Activated CD8-positive, alpha-beta T cell treated with anti-CD3 and anti-CD28 coated beads for 36 hours (primary cell): ENCODE measurements around the gene NCAM1. TPM values are rescaled to one million over a fixed set of nuclear protein-coding genes. Genes with fewer than 3 reads are reported as not detected.

ENCODE experiments used
- ATAC-seq: fragments of 200-7000 bp; cut with Tn5 transposase; one replicate; pipeline ENCODE4 v1.10.0; 2021; ENCODE audit warnings: mild to moderate bottlenecking, moderate library complexity
- CTCF ChIA-PET: fragments of 350-600 bp; sonication (Branson Sonifier 250); formaldehyde crosslinking; loops from one replicate; lab custom pipeline; 2021; ENCODE audit warnings: antibody characterized with exemption; lab: Charles Lee
- POLR2A ChIA-PET: fragments of 350-600 bp; sonication (Branson Sonifier 250); formaldehyde crosslinking; loops from one replicate; lab custom pipeline; 2021; ENCODE audit warnings: antibody characterized with exemption; lab: Charles Lee
- DNase-seq: peaks from one replicate; pipeline ENCODE4 v3.0.0-alpha.2; 2020
- H3K27ac Mint-ChIP-seq: one replicate; pipeline ENCODE4 v1.8.0; 2021; ENCODE audit warnings: mild to moderate bottlenecking, mixed read lengths
- H3K27me3 Mint-ChIP-seq: one replicate; pipeline ENCODE4 v1.8.0; 2021; ENCODE audit warnings: mixed read lengths
- H3K36me3 Mint-ChIP-seq: one replicate; pipeline ENCODE4 v1.8.0; 2021; ENCODE audit warnings: low read depth, mixed read lengths
- H3K4me1 Mint-ChIP-seq: one replicate; pipeline ENCODE4 v1.8.0; 2021; ENCODE audit warnings: low read depth, mixed read lengths
- H3K4me3 Mint-ChIP-seq: one replicate; pipeline ENCODE4 v1.8.0; 2021; ENCODE audit warnings: mild to moderate bottlenecking, moderate library complexity, mixed read lengths
- H3K9me3 Mint-ChIP-seq: one replicate; pipeline ENCODE4 v1.8.0; 2021; ENCODE audit warnings: mixed read lengths
- intact Hi-C: fragments of 100-400 bp; cut with micrococcal nuclease; formaldehyde crosslinking; loops from one replicate; pipeline ENCODE4 v1.10.0; 2022
- total RNA-seq, 2 experiments: library from RNA; stranded (reverse); gene quantifications; one replicate each; pipeline ENCODE4 v1.2.3, GENCODE V29; 2021
- TF ChIP-seq, protein P1 (sequence below): fragments of 200-600 bp; IDR thresholded peaks from one replicate; pipeline ENCODE4 v1.8.0; 2022; ENCODE audit warnings: antibody characterized with exemption, mild to moderate bottlenecking

NCAM1 gene
- total RNA-seq, 2 experiments from 2014 or later: 0.47 to 0.56 TPM

DNA sequence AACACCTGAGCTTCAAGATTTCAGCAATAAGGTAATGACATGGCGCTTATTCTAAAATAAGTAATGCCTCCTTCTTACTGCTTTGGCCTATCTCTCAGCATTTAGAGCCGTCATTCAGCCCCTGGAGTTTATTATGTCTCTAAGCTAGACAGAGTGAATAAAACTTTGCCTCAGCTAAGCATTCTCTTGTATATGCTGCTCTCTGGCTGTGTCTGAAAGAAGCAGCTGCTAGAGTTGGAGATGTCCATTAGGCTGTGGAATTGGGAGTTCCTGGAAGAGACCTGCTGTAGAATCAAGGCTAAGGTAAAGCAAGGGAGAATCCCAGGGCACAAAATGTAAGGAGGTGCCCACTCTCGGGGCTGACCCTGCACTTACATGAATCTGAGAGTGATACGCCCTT lies 317.7 kb downstream of the NCAM1 start:
- H3K27ac Mint-ChIP-seq: no peak overlapping the region
- H3K27me3 Mint-ChIP-seq: no peaks in the 10 kb centered on the region
- DNase-seq: no peak
- CTCF ChIA-PET: interaction anchor here (1.2 kb wide), 1 partner anchor 11 kb away, joined by 5 read pairs; no protein-coding TSS in a partner anchor
- no peak overlapping the region for H3K4me3 Mint-ChIP-seq
- H3K4me1 Mint-ChIP-seq: no peaks in the 10 kb centered on the region
- TF ChIP-seq, protein P1, sequence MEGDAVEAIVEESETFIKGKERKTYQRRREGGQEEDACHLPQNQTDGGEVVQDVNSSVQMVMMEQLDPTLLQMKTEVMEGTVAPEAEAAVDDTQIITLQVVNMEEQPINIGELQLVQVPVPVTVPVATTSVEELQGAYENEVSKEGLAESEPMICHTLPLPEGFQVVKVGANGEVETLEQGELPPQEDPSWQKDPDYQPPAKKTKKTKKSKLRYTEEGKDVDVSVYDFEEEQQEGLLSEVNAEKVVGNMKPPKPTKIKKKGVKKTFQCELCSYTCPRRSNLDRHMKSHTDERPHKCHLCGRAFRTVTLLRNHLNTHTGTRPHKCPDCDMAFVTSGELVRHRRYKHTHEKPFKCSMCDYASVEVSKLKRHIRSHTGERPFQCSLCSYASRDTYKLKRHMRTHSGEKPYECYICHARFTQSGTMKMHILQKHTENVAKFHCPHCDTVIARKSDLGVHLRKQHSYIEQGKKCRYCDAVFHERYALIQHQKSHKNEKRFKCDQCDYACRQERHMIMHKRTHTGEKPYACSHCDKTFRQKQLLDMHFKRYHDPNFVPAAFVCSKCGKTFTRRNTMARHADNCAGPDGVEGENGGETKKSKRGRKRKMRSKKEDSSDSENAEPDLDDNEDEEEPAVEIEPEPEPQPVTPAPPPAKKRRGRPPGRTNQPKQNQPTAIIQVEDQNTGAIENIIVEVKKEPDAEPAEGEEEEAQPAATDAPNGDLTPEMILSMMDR: no peak
- no peaks in the 10 kb centered on the region for H3K36me3 Mint-ChIP-seq
- POLR2A ChIA-PET: no interaction called here
- no peak for ATAC-seq
- no peaks in the 10 kb centered on the region for H3K9me3 Mint-ChIP-seq
- intact Hi-C loops: no loop called here

DNA sequence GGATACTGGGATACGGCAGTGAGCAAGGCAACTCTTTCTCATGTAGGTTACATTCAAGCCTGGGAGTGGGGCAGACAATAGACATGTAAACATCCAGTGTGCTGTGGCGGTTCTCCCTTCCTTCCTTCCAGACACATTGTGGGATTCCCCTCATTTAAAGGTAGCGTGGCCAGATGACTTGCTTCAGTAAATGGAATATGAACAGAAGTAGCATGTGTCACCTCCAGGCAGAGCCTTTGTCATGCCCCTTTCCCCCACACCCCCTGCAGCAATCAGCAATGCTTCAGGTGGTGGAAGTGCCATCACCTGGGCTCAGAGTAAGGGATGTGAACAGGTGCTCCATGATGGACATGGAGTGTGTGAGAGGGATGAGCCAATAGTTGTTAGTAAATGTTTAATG lies 318.4 kb downstream of the NCAM1 start:
- ATAC-seq: no peak
- Mint-ChIP-seq H3K27me3 (no peaks in the 10 kb centered on the region), H3K36me3 (no peaks in the 10 kb centered on the region), H3K9me3 (no peaks in the 10 kb centered on the region), H3K4me3 (no peak overlapping the region), H3K27ac (no peak overlapping the region), H3K4me1 (no peaks in the 10 kb centered on the region)
- TF ChIP-seq, protein P1: no peak
- POLR2A ChIA-PET: no interaction called here
- intact Hi-C loops: no loop called here
- no peak for DNase-seq
- CTCF ChIA-PET: no interaction called here

DNA sequence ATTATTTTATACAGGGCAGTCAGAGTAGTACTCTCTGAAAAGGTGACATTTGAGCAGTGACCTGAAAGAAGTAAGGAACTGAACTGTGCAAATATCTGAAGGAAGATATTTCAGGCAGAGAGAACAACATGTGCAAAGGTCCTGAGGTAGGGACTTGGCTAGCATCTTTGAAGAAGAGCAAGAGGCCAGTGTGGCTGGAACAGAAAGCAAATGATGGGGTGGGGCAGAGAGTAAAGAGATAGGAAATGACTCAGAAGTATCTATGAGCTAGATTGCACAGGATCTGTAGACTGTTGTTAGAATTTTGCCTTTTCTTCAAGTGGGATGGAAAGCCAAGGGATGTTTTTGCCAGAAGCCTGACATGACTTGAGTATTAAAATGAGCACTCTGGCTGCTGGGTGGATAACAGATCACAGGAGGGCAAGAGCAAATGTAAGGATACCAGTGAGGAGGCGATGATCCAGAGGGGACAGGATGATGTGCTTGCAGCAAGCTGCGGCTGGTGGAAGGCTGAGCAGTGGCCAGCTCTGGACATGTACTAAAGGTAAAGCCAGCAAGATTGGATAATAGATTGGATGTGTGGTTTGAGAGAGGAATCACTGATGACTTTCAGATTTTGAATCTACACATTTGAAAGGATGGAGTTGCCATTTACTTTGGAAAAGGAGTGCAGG lies 320.0 kb downstream of the NCAM1 start:
- no peaks in the 10 kb centered on the region for H3K4me1 Mint-ChIP-seq
- H3K36me3 Mint-ChIP-seq: no peaks in the 10 kb centered on the region
- DNase-seq (no peak), ATAC-seq (no peak)
- no peak overlapping the region for H3K27ac Mint-ChIP-seq
- H3K4me3 Mint-ChIP-seq: no peak overlapping the region
- no peaks in the 10 kb centered on the region for H3K27me3 Mint-ChIP-seq
- POLR2A ChIA-PET: no interaction called here
- CTCF ChIA-PET: no interaction called here
- H3K9me3 Mint-ChIP-seq: no peaks in the 10 kb centered on the region
- intact Hi-C loops: loop anchor here (10.0 kb wide), 1 partner anchor 146 kb away; no protein-coding TSS in a partner anchor
- TF ChIP-seq, protein P1: no peak

DNA sequence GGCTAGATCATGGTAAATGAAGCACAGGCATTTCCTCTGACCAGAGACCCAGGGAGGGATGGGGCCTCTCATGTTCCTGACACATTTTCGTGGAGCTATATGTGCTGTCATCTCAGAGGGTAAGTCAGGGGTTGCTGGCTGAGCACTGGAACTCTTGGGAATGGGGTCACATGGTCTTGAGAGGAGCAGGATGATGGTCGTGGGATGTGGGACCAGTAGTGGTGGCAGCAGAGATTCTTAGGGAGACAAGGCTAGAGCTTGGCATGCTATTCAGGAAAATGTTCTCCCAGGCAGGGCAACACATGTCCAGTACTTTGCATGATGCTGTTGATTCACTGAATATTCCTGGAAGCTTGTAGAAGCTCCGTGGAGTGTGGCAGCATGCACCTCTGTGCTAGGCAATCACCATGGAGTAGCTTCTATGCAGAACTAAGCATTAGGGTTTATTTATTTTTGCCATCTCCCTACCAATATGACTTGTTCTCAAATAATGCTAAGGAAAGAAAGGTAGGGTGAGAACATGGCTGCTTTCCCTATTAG lies 321.7 kb downstream of the NCAM1 start:
- POLR2A ChIA-PET: no interaction called here
- Mint-ChIP-seq H3K36me3 (no peaks in the 10 kb centered on the region), H3K27me3 (peaks cover 3% of the 10 kb centered on the region), H3K9me3 (no peaks in the 10 kb centered on the region), H3K27ac (no peak overlapping the region), H3K4me1 (no peaks in the 10 kb centered on the region), H3K4me3 (no peak overlapping the region)
- intact Hi-C loops: loop anchor here (10.0 kb wide), 1 partner anchor 148 kb away; no protein-coding TSS in a partner anchor
- TF ChIP-seq, protein P1: no peak
- DNase-seq: no peak
- CTCF ChIA-PET: interaction anchor here (1.4 kb wide), 1 partner anchor 695 kb away, joined by 8 read pairs; no protein-coding TSS in a partner anchor
- no peak for ATAC-seq

DNA sequence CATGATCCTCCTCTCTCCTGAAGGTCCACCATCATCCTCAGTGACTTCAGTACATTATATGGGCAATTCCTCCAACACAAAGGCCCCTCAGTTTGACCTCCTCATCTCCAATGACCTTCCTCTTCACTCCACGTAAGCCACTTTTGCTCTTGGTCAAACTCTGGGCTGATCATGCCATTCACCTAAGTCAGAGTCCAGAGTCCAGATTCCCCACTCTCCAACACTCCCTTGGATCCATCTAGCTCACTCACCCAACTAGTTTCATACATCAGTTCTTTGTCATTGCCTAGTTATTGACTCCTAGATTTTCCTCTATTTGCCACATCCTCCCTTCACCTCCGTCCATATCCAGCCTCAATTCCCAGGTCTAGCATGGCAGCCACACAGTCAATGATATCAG lies 322.7 kb downstream of the NCAM1 start:
- no peak for ATAC-seq

More for the DNA sequence above, 322.7 kb downstream of the NCAM1 start:
- H3K27me3 Mint-ChIP-seq: peaks cover 3% of the 10 kb centered on the region
- intact Hi-C loops: loop anchor here (10.0 kb wide), 1 partner anchor 149 kb away; no protein-coding TSS in a partner anchor
- DNase-seq: no peak
- no peak overlapping the region for H3K4me3 Mint-ChIP-seq
- TF ChIP-seq, protein P1: no peak
- H3K4me1 Mint-ChIP-seq: no peaks in the 10 kb centered on the region
- no peaks in the 10 kb centered on the region for H3K9me3 Mint-ChIP-seq
- ChIA-PET POLR2A (no interaction called here), CTCF (no interaction called here)
- no peaks in the 10 kb centered on the region for H3K36me3 Mint-ChIP-seq
- no peak overlapping the region for H3K27ac Mint-ChIP-seq
